Stomach (tissue), 9 donors: ENCODE results near the gene ANKRD65. TPM values are rescaled to one million over a fixed set of nuclear protein-coding genes. Genes with fewer than 3 reads are reported as not detected.

ENCODE experiments used
- DNase-seq, 2 donors: peaks; one replicate each; pipeline versions ENCODE4 v3.0.0 to v3.0.0-alpha.2; 2013 to 2019
- H3K27ac ChIP-seq, 5 donors: fragments of 200-600 bp in 4 of 5; sonication (generic) in 4 of 5; one replicate each; pipeline ENCODE4 v1.5.1; 2013 to 2019; ENCODE audit warnings: mild to moderate bottlenecking in 1 of 5, moderate library complexity in 1 of 5
- H3K27me3 ChIP-seq, 3 donors: fragments of 200-600 bp; sonication (generic); one replicate each; pipeline ENCODE4 v1.5.1; 2017 to 2019; ENCODE audit warnings: mixed run types in 1 of 3
- H3K36me3 ChIP-seq, 4 donors: fragments of 200-600 bp; sonication (generic); 1 replicate in 3 of 4; 2 replicates in 1 of 4; pipeline ENCODE4 v1.5.1; 2016 to 2019
- H3K4me1 ChIP-seq, 4 donors: fragments of 200-600 bp; sonication (generic); one replicate each; pipeline ENCODE4 v1.5.1; 2016 to 2019
- H3K4me3 ChIP-seq, 4 donors: fragments of 200-600 bp; sonication (generic) in 3 of 4; one replicate each; pipeline ENCODE4 v1.5.1; 2016 to 2019; ENCODE audit warnings: mild to moderate bottlenecking in 1 of 4
- H3K9me3 ChIP-seq, 4 donors: fragments of 200-600 bp; sonication (generic); one replicate each; pipeline ENCODE4 v1.5.1; 2016 to 2019
- CTCF ChIP-seq, 7 experiments: fragments of 450-650 bp in 4 of 7; fragments of 200-600 bp in 3 of 7; sonication (generic) in 3 of 7; IDR thresholded peaks; one replicate each; pipeline ENCODE4 v1.5.1; 2016 to 2019; ENCODE audit warnings: antibody characterized with exemption in 7 of 7, control low read depth in 2 of 7, mild to moderate bottlenecking in 1 of 7
- EP300 ChIP-seq: sonication (generic); formaldehyde crosslinking; IDR thresholded peaks from one replicate; pipeline ENCODE4 v1.6.1; 2017; ENCODE audit warnings: antibody characterized with exemption
- POLR2A ChIP-seq, 4 donors: fragments of 450-650 bp; IDR thresholded peaks; one replicate each; pipeline ENCODE4 v1.6.1; 2016; ENCODE audit warnings: antibody characterized with exemption in 4 of 4, control low read depth in 2 of 4, mild to moderate bottlenecking in 1 of 4, moderate library complexity in 1 of 4
- POLR2AphosphoS5 ChIP-seq, 3 donors: sonication (generic); formaldehyde crosslinking; IDR thresholded peaks; one replicate each; pipeline ENCODE4 v1.6.1; 2016; ENCODE audit warnings: antibody characterized with exemption in 3 of 3
- WGBS, 5 donors: extraction: QIAGEN DNeasy Blood & Tissue Kit in 3 of 5; methylation state at CpG; one replicate each; pipeline versions ENCODE4 v1.1.5 to v1.1.7; 2013 to 2018; 5-methylcytosine and 5-hydroxymethylcytosine counted together
- intact Hi-C: fragments of 100-400 bp; cut with DNase I; formaldehyde crosslinking; loops from one replicate; pipeline ENCODE4 v1.15.1; 2023; ENCODE audit warnings: low total_unique reads
- polyA plus RNA-seq, 3 donors: library from polyadenylated mRNA; stranded (reverse); fragments of 200-250 nt; gene quantifications; one replicate each; pipeline ENCODE4 v1.2.3, GENCODE V29; 2013
- total RNA-seq, 5 donors: library from RNA; depleted of rRNA; stranded (reverse); fragments of >200 nt; gene quantifications; one replicate each; pipeline versions ENCODE4 v1.1.0 to v1.2.3, GENCODE V29; 2014 to 2016
- donor health status: healthy with polysubstance abuse.
- donor health status: Bipolar disorder and iron deficiency.
- donor health status: healthy.

Gene ANKRD65
- total and polyA plus RNA-seq, 8 donors, result 0.89 to 13.6 (median 8.7) TPM; not detected in 1

- no peak overlapping the region for H3K4me3 ChIP-seq
- no peak for DNase-seq
- H3K9me3 ChIP-seq, result no peaks in the 10 kb centered on the region
- H3K4me1 ChIP-seq, result peaks cover 37 to 86% (median 71%) of the 10 kb centered on the region in 4 donors
- 79 to 89% (median 83%) methylated on average over 6 to 7 of the region's 7 CpGs for WGBS, 5 donors
- H3K27ac ChIP-seq, result peak overlapping the region in 2 of 5 donors; percentile 4 to 90
- peaks cover 56 to 76% (median 67%) of the 10 kb centered on the region in 4 donors for H3K36me3 ChIP-seq
- TF ChIP-seq CTCF (IDR thresholded peaks at IDR 0.05) (no peak), POLR2AphosphoS5 (IDR thresholded peaks at IDR 0.05) (no peak)
- intact Hi-C loops, result no loop called here
- no peaks in the 10 kb centered on the region for H3K27me3 ChIP-seq
Observed at GRCh38 chr1:1401457-1402010, 19.5 kb downstream of the ANKRD65 start.

GRCh38 chr1:1400576-1401456 is 20.3 kb downstream of the ANKRD65 start:
- WGBS, 5 donors, result 66 to 85% (median 71%) methylated on average over 17 to 22 of the region's 22 CpGs
- no peak for TF ChIP-seq CTCF (IDR thresholded peaks at IDR 0.05)
- TF ChIP-seq EP300, result no peak
- peak in 1 of 3 donors; percentile 6 for TF ChIP-seq POLR2AphosphoS5 (IDR thresholded peaks at IDR 0.05)
- no peak for TF ChIP-seq POLR2A (IDR thresholded peaks at IDR 0.05)
- H3K36me3 ChIP-seq, result peaks cover 60 to 77% (median 74%) of the 10 kb centered on the region in 4 donors

GRCh38 chr1:1399872-1400575 is 21.1 kb downstream of the ANKRD65 start:
- peak overlapping the region; percentile 84 to 94 (median 90) for H3K27ac ChIP-seq
- H3K4me3 ChIP-seq, result peak overlapping the region; percentile 87 to 100 (median 99)
- TF ChIP-seq POLR2A (IDR thresholded peaks at IDR 0.05), result no peak
- TF ChIP-seq CTCF (IDR thresholded peaks at IDR 0.05), result no peak
- TF ChIP-seq POLR2AphosphoS5 (IDR thresholded peaks at IDR 0.05), result peak in 2 of 3 donors; percentile 2 to 7
- intact Hi-C loops, result no loop called here
- no peak for DNase-seq
- H3K4me1 ChIP-seq, result peaks cover 26 to 84% (median 64%) of the 10 kb centered on the region in 4 donors
- H3K9me3 ChIP-seq, result no peaks in the 10 kb centered on the region
- no peaks in the 10 kb centered on the region for H3K27me3 ChIP-seq
- WGBS, 5 donors, result 3 to 7% (median 4%) methylated on average over 11 to 34 of the region's 34 CpGs
- H3K36me3 ChIP-seq, result peaks cover 62 to 77% (median 75%) of the 10 kb centered on the region in 4 donors

More at GRCh38 chr1:1400576-1401456, 20.3 kb downstream of the ANKRD65 start:
- peak overlapping the region; percentile 84 to 94 (median 90) for H3K27ac ChIP-seq
- no peaks in the 10 kb centered on the region for H3K9me3 ChIP-seq
- no peaks in the 10 kb centered on the region for H3K27me3 ChIP-seq
- no peak for DNase-seq
- intact Hi-C loops, result no loop called here
- H3K4me3 ChIP-seq, result peak overlapping the region; percentile 87 to 100 (median 99)
- H3K4me1 ChIP-seq, result peaks cover 31 to 84% (median 69%) of the 10 kb centered on the region in 4 donors
